Measurements from ENCODE around the gene CACNB2.

The CACNB2 gene

GRCh38 chr10:18140149-18140956 lies at the start of gene CACNB2:
Gene CACNB2 (plus strand): TSS chr10:18140424.
- peak; percentile 7 for DNase-seq

DNA sequence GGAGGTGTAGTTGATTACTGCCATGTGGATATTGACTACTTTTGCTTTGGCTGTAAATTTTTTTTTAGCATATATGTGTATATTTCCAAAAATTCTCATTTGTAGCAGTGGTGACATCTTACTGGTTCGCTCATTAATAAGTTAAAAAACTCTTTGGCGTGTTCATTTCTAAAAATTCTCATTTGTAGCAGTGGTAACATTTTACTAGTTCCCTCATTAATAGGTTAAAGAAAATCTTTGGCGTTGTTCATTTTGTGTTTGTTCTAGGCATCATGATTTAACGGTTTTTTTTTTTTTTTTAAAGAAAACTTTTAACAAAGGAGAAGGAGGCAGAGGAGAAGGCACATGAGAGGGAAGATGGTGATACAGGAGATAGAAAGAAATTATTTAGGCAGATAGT lies 45.9 kb upstream of the CACNB2 start:
- no peak for DNase-seq

- no peak for DNase-seq
Observed at GRCh38 chr10:18094793-18095192, 45.4 kb upstream of the CACNB2 start.

DNA sequence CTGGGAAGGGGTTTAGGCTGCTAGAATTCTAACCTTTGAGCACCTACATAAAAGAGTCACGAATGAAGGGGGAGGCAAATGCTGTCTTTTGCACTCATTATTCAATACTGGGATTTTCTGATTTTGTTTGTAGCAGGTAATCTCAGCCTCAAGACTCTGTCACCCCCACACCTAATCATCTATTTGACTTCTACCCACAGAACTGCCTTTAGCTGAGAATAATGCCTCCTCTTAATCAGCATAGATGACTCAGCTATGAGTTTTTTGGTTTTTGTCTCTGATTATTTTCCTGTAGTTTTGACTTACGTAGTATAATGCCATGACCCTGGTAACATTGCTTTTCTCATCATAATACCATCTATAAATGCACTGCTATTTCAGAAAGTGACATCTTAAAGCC lies 42.7 kb upstream of the CACNB2 start:
- no peak for DNase-seq

GRCh38 chr10:18098201-18098600 lies 42.0 kb upstream of the CACNB2 start:
- DNase-seq, result no peak

GRCh38 chr10:18099415-18099814 lies 40.8 kb upstream of the CACNB2 start:
- no peak for DNase-seq

GRCh38 chr10:18100669-18101068 lies 39.6 kb upstream of the CACNB2 start:
- no peak for DNase-seq

GRCh38 chr10:18102404-18102803 lies 37.8 kb upstream of the CACNB2 start:
- DNase-seq, result no peak

GRCh38 chr10:18104223-18104872 lies 35.9 kb upstream of the CACNB2 start:
- DNase-seq, result peak; percentile 57

DNA sequence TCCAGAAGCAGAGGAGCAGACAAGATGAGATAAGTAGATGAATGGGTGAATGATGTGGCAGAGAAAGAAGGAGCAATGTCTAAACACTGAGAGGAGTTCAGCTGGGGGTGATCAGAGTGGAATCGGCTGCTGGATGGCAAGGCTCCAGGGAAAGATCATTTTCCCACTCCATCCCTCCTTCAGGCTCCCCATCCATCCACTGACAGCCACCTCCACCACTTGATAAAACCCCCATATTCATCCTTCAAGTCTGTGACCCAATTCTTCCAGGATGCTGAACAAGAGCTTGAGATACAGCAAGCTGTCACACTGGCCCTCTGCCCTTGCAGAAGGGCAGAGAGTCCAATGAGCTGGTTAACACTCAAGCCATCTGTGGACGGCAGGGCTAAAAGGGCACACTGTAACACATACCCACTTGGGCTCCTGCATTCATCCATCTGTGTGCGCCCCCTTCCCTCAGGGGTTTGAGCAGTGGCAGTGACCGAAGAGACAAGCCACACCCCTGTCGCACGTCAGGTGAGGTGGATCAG lies 30.8 kb upstream of the CACNB2 start:
- DNase-seq, result no peak

- DNase-seq, result no peak
Observed at GRCh38 chr10:18113881-18114280, 26.3 kb upstream of the CACNB2 start.

- no peak for DNase-seq
Observed at GRCh38 chr10:18117276-18117675, 22.9 kb upstream of the CACNB2 start.

- DNase-seq, result no peak
Observed at GRCh38 chr10:18122753-18123152, 17.5 kb upstream of the CACNB2 start.

- DNase-seq, result no peak
Observed at GRCh38 chr10:18133046-18133445, 7.2 kb upstream of the CACNB2 start.

DNA sequence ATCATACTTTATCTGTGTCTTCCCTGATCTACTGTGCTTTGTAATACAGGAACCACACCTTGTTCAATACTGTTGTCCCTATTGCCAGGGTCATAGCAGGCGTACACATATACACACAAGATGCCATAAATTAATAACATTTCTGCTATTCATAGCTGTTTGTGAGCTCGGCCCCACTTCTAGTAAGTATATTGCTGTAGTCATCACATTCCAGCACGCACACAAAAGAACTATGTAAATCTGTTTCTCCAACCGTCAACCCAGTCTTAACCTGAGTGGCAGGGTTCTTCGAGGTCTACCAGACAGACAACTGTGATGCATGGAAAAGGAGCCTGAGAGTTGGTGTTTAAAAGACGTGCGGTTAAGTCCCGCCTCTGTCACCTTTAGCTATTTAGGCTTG lies 5.7 kb upstream of the CACNB2 start:
- DNase-seq, result no peak

GRCh38 chr10:18134921-18135320 lies 5.3 kb upstream of the CACNB2 start:
- no peak for DNase-seq

GRCh38 chr10:18136073-18136791 lies 4.0 kb upstream of the CACNB2 start:
- DNase-seq, result no peak

- no peak for DNase-seq
Observed at GRCh38 chr10:18137111-18137510, 3.1 kb upstream of the CACNB2 start.

GRCh38 chr10:18140957-18141845 lies 977 bp downstream of the CACNB2 start:
- DNase-seq, result no peak

- DNase-seq, result no peak
Observed at GRCh38 chr10:18142151-18142550, 1.9 kb downstream of the CACNB2 start.

DNA sequence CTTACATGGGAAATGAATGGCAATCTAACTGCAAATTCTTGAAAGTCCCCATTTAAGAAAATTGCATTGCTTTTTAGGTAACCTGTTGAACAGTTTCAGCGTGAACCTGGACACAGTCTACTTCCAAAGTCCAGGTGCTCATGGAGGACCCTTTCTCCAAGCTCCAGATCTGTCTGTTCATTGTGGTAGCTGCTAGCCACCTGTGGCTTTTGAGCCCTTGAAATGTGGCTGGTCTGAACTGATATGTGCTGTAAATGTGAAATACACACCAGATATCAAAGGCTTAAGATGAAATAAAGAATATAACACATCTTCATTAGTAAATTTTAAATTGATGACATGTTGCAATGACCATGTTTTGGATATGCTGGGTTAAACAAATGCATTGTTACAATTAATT lies 4.2 kb downstream of the CACNB2 start:
- DNase-seq, result no peak

- no peak for DNase-seq
Observed at GRCh38 chr10:18144928-18145327, 4.7 kb downstream of the CACNB2 start.

GRCh38 chr10:18145652-18146051 lies 5.4 kb downstream of the CACNB2 start:
- DNase-seq, result no peak

All from RPMI8226 (cell line).